ENCODE results near the gene MYH6.
"Not testable (repeated sequence)": the region's sequence is repeated elsewhere in the genome, so short reads cannot be mapped to it uniquely, and the experiment has no call there.

Gene MYH6

GRCh38 chr14:23405096-23405495 is 3.0 kb downstream of the MYH6 start:
- H3K9ac ChIP-seq (ENCODE audit: insufficient read length), result no peak overlapping the region
- no peaks in the 10 kb centered on the region for H3K36me3 ChIP-seq (ENCODE audit: insufficient read depth, low read length)
- TF ChIP-seq POLR2AphosphoS5 (IDR thresholded peaks at IDR 0.05; ENCODE audit: borderline replicate concordance, low read depth, low read length) (no peak), FOXP2 (optimal IDR thresholded peaks at IDR 0.05; ENCODE audit: control extremely low read depth, extremely low read length, insufficient read depth) (no peak), EZH2 (IDR thresholded peaks at IDR 0.05) (no peak)
- H3K9me3 ChIP-seq (ENCODE audit: low read depth, low read length), result no peaks in the 10 kb centered on the region
- H3K27ac ChIP-seq, result no peak overlapping the region
- DNase-seq (ENCODE audit: low read depth, low spot score), result no peak
- H3K4me3 ChIP-seq, result no peak overlapping the region

- Histone ChIP-seq H3K9ac (ENCODE audit: insufficient read length) (no peak overlapping the region), H3K36me3 (ENCODE audit: insufficient read depth, low read length) (no peaks in the 10 kb centered on the region), H3K4me3 (no peak overlapping the region), H3K9me3 (ENCODE audit: low read depth, low read length) (no peaks in the 10 kb centered on the region), H3K27ac (no peak overlapping the region)
- no peak for DNase-seq (ENCODE audit: low read depth, low spot score)
- TF ChIP-seq POLR2AphosphoS5 (IDR thresholded peaks at IDR 0.05; ENCODE audit: borderline replicate concordance, low read depth, low read length) (no peak), EZH2 (IDR thresholded peaks at IDR 0.05) (no peak), FOXP2 (optimal IDR thresholded peaks at IDR 0.05; ENCODE audit: control extremely low read depth, extremely low read length, insufficient read depth) (no peak)
Measured at GRCh38 chr14:23404331-23404900, 3.7 kb downstream of the MYH6 start.

- no peak for DNase-seq (ENCODE audit: low read depth, low spot score)
- no peak overlapping the region for H3K9ac ChIP-seq (ENCODE audit: insufficient read length)
- H3K27ac ChIP-seq, result no peak overlapping the region
- no peak for TF ChIP-seq FOXP2 (optimal IDR thresholded peaks at IDR 0.05; ENCODE audit: control extremely low read depth, extremely low read length, insufficient read depth)
- no peak for TF ChIP-seq EZH2 (IDR thresholded peaks at IDR 0.05)
- no peaks in the 10 kb centered on the region for H3K36me3 ChIP-seq (ENCODE audit: insufficient read depth, low read length)
- no peak overlapping the region for H3K4me3 ChIP-seq
- H3K9me3 ChIP-seq (ENCODE audit: low read depth, low read length), result no peaks in the 10 kb centered on the region
Measured at GRCh38 chr14:23403908-23404307, 4.2 kb downstream of the MYH6 start.

DNA sequence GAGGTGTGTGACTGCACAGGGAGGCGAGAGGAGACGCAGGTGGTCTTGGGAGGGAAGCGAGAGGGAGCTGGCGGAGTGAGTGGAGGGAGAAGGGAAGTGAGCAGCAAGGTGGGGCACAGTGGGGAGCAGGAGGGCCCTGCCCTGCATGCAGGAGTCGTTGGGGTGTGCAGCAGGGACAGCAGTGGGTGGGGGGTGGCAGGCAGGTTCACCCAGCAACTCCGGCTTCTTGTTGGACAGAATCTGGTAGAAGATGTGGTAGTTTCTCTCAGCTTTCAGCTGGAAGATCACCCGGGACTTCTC is 5.0 kb downstream of the MYH6 start:
- Histone ChIP-seq H3K9me3 (ENCODE audit: low read depth, low read length) (no peaks in the 10 kb centered on the region), H3K36me3 (ENCODE audit: insufficient read depth, low read length) (no peaks in the 10 kb centered on the region), H3K4me3 (no peak overlapping the region), H3K27ac (no peak overlapping the region), H3K9ac (ENCODE audit: insufficient read length) (no peak overlapping the region)
- DNase-seq (ENCODE audit: low read depth, low spot score), result no peak
- no peak for TF ChIP-seq FOXP2 (optimal IDR thresholded peaks at IDR 0.05; ENCODE audit: control extremely low read depth, extremely low read length, insufficient read depth)
- no peak for TF ChIP-seq EZH2 (IDR thresholded peaks at IDR 0.05)
- TF ChIP-seq POLR2AphosphoS5 (IDR thresholded peaks at IDR 0.05; ENCODE audit: borderline replicate concordance, low read depth, low read length), result no peak

GRCh38 chr14:23402296-23403138 is 5.6 kb downstream of the MYH6 start:
- DNase-seq (ENCODE audit: low read depth, low spot score), result no peak
- Histone ChIP-seq H3K36me3 (ENCODE audit: insufficient read depth, low read length) (no peaks in the 10 kb centered on the region), H3K27ac (no peak overlapping the region), H3K9me3 (ENCODE audit: low read depth, low read length) (no peaks in the 10 kb centered on the region), H3K9ac (ENCODE audit: insufficient read length) (no peak overlapping the region), H3K4me3 (peak overlapping the region; percentile 51; the same call in 1 of the 2 replicates)
- TF ChIP-seq POLR2AphosphoS5 (IDR thresholded peaks at IDR 0.05; ENCODE audit: borderline replicate concordance, low read depth, low read length), result no peak
- no peak for TF ChIP-seq FOXP2 (optimal IDR thresholded peaks at IDR 0.05; ENCODE audit: control extremely low read depth, extremely low read length, insufficient read depth)
- no peak for TF ChIP-seq EZH2 (IDR thresholded peaks at IDR 0.05)

- Histone ChIP-seq H3K36me3 (ENCODE audit: insufficient read depth, low read length) (no peaks in the 10 kb centered on the region), H3K27ac (no peak overlapping the region), H3K9me3 (ENCODE audit: low read depth, low read length) (no peaks in the 10 kb centered on the region), H3K4me3 (no peak overlapping the region), H3K9ac (ENCODE audit: insufficient read length) (no peak overlapping the region)
- no peak for DNase-seq (ENCODE audit: low read depth, low spot score)
- TF ChIP-seq FOXP2 (optimal IDR thresholded peaks at IDR 0.05; ENCODE audit: control extremely low read depth, extremely low read length, insufficient read depth), result no peak
- TF ChIP-seq EZH2 (IDR thresholded peaks at IDR 0.05), result no peak
- no peak for TF ChIP-seq POLR2AphosphoS5 (IDR thresholded peaks at IDR 0.05; ENCODE audit: borderline replicate concordance, low read depth, low read length)
Measured at GRCh38 chr14:23401291-23401690, 6.8 kb downstream of the MYH6 start.

DNA sequence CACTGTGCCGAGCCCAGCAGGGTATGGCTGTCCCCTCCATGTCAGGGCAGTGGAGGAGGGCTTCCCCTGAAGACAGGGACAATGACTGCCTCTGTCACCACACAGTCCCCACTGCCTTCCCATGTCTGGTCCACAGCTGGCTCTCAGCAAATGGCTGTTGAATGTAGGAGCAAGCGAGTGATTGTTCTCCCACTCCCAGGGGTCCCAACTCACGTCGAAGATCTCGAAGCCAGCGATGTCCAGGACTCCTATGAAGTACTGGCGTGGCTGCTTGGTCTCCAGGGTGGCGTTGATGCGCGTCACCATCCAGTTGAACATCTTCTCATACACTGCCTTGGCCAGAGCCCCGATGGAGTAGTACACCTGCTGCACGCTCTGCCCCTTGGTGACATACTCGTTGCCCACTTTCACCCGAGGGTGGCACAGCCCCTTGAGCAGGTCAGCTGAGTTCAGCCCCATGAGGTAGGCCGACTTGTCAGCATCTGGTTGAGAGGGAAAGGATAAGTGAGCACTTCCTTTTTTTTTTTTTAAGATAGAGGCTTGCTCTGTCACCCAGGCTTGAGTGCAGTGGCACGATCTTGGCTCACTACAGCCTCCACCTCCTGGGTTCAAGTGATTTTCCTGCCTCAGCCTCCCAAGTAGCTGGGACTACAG is 7.5 kb downstream of the MYH6 start:
- not testable (repeated sequence) for H3K4me3 ChIP-seq; H3K27ac ChIP-seq; DNase-seq (ENCODE audit: low read depth, low spot score); H3K9ac ChIP-seq (ENCODE audit: insufficient read length); H3K36me3 ChIP-seq (ENCODE audit: insufficient read depth, low read length); H3K9me3 ChIP-seq (ENCODE audit: low read depth, low read length)

DNA sequence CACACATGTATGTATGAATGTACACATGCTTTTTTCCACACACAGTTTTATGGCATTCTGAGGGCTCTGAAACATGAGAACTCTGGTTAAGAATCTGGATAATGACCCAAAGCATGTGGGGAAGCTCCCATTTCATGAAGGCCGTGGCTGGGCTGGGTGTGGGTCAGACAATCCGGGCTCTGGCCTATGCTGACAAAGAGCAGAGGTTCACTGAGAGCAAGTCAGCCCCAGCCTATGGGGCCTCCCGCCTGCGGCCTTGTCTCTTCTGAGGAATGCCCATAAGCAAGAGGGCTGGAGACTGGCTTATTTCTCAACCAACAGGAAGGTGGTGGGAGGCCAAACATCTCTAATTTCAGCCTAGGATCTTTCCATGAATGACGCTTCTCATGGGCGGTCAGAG is 8.5 kb downstream of the MYH6 start:
- Histone ChIP-seq H3K4me3 (no peak overlapping the region), H3K9me3 (ENCODE audit: low read depth, low read length) (no peaks in the 10 kb centered on the region), H3K27ac (no peak overlapping the region), H3K9ac (ENCODE audit: insufficient read length) (no peak overlapping the region), H3K36me3 (ENCODE audit: insufficient read depth, low read length) (no peaks in the 10 kb centered on the region)
- DNase-seq (ENCODE audit: low read depth, low spot score), result no peak
- TF ChIP-seq POLR2AphosphoS5 (IDR thresholded peaks at IDR 0.05; ENCODE audit: borderline replicate concordance, low read depth, low read length) (no peak), FOXP2 (optimal IDR thresholded peaks at IDR 0.05; ENCODE audit: control extremely low read depth, extremely low read length, insufficient read depth) (no peak)
